Inferior parietal cortex (tissue), 1 donor: Measurements from ENCODE around the gene RWDD1.
"Not testable (repeated sequence)": the region's sequence is repeated elsewhere in the genome, so short reads cannot be mapped to it uniquely, and the experiment has no call there.

Source experiments
- DNase-seq: peaks from one replicate; pipeline ENCODE4 v3.0.0-alpha.2; 2016; ENCODE audit errors: extremely low spot score

Gene RWDD1

GRCh38 chr6:116561377-116562018 lies 9.8 kb upstream of the RWDD1 start:
- DNase-seq: peak; percentile 93

DNA sequence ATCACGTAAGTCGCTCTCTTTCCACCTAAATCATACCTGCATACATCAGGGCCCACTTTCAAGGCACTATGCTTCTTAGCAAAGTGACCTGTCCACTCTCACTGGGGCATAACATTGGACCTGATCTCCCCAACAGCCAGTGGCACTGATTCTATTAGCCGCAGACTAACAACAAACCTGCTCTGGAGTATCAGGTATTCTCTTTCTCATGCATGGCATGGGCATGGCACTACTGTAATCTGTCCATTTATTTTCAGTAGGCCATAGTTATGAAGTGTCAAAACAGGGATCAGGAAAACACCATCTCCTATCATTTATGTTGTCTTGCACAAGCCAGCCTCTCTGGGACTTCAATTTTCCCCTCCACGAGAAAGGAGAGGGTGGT lies 9.3 kb upstream of the RWDD1 start:
- no peak for DNase-seq

DNA sequence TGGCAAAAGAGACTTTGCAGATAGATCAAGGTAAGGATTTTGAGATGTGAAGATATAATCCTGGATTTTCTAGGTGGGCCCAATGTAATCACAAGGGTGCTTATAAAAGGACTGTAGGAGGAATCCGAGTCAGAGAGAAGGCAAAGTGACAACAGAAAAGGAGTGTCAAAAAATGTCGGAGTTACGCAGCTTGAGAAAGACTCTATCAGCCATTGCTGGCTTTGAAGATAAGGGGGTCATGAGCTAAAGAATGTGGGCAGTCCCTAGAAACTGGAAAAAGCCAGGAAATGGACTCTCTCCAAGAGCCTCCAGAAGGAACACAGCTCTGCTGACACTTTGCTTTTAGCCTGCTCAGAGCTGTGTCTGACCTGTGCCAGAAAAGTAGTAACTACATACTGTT lies 8.7 kb upstream of the RWDD1 start:
- DNase-seq: no peak

GRCh38 chr6:116563830-116564229 lies 7.5 kb upstream of the RWDD1 start:
- DNase-seq: no peak

- DNase-seq: no peak
Observed at GRCh38 chr6:116564311-116564710, 7.0 kb upstream of the RWDD1 start.

DNA sequence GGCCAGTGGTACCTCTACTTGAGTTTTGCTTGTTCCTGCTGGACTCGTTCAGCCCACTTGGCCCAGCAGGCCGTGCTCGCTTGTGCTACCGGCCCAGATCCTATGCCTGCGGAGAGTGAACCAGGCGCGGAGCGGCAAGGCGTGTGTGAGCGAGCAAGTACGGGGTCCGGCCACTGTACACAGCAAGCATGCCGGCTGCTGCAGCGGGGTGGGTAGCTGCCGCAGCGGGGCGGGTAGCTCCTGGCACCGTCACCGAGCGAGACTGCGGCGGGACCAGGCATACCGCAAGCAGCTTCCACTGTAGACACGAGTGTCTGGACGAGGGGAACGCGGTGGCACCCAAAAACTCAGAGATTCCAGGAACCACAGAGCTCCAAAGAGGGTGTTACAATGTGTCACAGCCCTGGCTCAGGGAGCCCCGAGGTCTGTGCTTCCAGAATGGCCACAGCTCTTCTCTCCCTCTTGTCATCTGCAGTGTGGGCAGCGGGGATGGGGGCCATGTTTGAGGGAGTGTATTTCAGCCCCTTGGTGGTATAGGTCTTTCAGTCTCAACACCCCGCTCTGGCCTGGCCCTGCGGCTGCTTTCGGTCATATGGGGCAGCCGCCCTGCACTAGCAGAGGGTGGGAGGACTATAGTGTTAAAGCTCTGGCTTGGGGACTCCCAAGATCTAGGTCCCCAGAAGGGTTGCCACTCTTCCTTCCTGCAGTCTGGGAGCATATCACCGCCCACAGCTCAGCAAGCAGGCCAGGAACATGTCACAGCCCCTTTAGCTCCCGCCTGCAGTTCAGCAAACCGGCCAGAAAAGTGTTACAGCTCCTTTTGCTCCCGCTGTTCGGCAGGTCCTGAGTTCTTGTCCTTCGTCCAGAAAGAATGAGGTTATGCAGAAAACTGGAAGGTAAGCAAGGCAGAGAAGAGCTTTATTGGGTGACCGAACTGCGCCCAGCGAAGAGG lies 6.1 kb upstream of the RWDD1 start:
- DNase-seq: no peak

- DNase-seq: no peak
Observed at GRCh38 chr6:116568111-116568510, 3.2 kb upstream of the RWDD1 start.

DNA sequence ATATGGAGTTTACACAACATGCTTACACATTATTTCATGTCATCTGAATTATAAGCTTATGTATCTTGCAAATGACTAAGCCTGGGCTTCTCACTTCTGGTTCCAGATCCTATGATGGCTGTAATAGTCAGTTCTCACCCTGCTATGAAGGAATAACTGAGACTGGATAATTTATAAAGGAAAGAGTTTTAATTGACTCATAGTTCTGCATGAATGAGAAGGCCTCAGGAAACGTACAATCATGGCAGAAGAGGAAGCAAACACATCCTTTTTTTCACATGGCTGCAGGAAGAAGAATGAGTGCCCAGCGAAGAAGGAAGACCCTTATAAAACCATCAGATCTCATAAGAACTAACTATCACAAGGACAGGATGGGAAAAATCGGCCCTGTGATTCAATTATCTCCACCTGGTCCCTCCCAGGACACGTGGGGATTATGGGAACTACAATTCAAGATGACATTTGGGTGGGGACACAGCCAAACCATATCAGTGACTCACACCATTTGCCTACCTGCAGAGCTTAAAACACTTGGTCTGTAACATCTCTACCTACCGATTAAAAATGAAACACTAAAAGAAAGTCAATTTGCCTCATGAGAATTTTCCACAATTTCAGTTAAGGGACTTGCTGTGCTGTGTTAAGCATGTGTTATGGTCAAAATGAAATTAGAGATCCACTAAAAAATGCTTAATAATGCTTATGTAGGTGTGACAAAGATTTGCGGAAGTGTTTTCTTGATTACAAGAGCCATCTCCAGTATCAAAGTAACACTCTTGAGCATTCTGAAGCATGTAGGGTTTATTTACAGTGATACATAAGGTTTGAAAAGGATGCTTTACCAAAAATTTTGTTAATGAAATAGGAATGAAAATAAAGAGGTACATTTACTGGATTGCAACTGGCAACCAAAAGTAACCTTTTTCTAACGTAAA lies 2.2 kb upstream of the RWDD1 start:
- no peak for DNase-seq

GRCh38 chr6:116571683-116572000 lies 338 bp downstream of the RWDD1 start:
- no peak for DNase-seq

GRCh38 chr6:116572162-116572561 lies 858 bp downstream of the RWDD1 start:
- DNase-seq: no peak

DNA sequence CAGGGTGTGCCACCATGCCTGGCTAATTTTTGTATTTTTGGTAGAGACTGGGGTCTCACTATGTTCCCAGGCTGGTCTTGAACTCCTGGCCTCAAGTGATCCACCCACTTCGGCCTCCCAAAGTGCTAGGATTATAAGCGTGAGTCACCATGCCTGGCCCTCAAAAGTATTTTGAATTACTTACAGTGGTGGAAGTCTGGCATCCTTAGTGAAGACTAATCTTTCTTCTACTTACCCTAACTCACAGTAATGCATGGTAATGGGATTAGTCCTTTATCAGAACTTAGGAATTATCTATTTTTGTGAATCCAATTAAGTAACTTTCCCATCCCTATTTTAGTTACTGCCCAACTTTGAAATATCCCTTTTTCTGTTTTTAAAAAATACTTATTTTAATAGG lies 3.9 kb downstream of the RWDD1 start:
- DNase-seq: no peak

DNA sequence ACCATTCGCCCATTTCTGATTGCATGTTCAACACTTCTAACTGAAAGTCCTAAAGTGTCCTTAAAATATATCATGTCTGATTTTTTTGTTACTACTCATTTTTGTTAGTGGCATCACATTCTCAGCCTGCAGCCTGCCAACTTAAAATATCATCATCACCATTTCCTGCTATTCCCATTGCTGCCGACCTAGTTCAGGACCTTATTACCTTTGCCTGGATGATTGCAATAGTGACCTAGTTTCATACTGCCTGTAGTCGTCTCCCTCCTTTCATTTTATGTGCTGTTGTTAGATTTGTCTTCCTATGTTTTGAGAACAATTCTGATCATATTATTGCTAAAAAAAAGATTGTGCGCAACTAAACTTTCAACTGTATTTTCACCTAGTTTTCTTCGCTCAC lies 6.2 kb downstream of the RWDD1 start:
- no peak for DNase-seq

- no peak for DNase-seq
Observed at GRCh38 chr6:116578335-116578734, 7.0 kb downstream of the RWDD1 start.

- DNase-seq: no peak
Observed at GRCh38 chr6:116579143-116579542, 7.8 kb downstream of the RWDD1 start.

- DNase-seq: no peak
Observed at GRCh38 chr6:116580198-116580597, 8.9 kb downstream of the RWDD1 start.

DNA sequence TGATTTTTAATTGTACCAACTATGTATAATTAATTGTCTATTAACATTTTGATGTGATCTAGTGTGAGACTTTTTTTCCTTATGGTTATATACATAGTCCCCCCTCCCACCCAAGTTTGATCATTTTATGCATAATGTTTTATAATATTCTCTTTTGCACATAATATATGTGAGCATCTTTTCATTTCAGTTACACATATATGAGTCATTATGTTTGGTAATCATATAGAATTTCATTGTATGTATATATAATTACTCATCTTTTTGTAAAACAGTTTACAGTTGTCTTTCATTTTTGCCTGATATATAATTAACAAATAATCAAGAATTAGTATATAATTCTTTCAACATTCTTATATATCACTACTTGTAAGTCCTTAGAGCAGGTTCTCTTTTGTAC lies 15.0 kb downstream of the RWDD1 start:
- DNase-seq: no peak

DNA sequence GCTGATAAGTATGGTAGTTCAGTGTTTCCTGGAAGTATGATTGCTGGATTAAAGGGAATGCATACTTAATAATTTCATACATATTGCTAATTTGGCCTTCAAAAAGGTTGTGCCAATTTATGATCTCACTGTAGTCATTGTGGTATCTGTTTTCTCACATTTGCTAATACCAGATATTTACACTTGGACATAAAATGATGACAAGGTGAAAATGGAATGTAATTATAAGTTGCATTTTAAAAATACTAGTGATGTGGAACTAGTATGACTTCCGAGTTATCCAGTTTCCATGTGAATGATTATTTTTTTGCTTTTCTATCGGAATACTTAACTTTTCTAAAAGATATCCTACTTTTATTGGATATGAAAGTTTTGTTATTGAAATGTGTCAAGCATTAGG lies 15.4 kb downstream of the RWDD1 start:
- DNase-seq: no peak

DNA sequence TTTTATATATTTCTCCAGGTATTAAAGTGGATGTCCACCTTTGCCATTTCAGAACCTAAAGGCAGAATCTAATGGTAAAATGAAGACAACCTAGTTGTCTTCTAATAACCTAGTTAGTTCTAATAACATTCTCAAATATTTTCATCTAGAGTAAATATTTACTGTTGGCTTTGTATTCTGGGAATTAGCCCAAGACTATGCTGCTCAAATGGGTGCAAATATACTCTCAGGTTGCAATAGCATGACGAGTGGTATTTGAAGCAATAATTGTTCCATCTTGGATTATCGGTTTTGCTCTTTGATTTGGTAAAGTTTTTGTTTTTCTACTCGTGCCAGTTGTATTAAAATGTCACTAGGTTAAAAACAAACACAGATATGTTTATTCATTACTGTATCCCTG lies 23.9 kb downstream of the RWDD1 start:
- DNase-seq: no peak

GRCh38 chr6:116596815-116597214 lies 25.5 kb downstream of the RWDD1 start:
- DNase-seq: no peak

GRCh38 chr6:116603916-116604315 lies 32.6 kb downstream of the RWDD1 start:
- DNase-seq: not testable (repeated sequence)

DNA sequence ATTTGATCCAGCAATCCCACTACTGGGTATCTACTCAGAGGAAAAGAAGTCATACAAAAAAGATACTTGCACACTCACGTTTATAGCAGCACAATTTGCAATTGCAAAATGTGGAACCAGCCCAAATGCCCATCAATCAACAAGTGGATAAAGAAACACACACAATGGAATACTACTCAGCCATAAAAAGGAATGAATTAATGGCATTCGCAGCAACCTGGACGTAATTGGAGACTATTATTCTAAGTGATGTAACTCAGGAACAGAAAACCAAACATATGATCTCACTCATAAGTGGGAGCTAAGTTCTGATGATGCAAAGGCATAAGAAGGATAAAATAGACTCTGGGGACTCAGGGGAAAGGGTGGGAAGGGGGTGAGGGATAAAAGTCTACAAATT lies 33.6 kb downstream of the RWDD1 start:
- not testable (repeated sequence) for DNase-seq

DNA sequence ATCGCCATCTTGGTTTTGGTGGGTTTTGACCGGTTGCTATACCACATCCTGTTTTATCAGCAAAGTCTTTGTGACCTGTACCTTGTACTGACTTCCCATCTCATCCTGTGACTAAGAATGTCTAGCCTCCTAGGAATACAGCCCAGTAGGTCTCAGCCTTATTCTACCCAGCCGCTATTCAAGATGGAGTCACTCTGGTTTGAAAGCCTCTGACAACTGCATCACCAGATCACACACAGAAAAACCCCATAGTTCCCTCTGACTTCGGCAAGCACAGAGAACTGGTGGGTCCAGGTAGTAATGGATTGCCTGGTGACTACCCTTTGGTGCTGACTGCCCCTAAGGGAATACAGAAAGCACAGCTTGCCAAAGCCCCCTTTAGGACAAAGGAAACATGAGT lies 34.6 kb downstream of the RWDD1 start:
- DNase-seq: no peak
